ENCODE measurements around the gene FAM200B. TPM values are rescaled to one million over a fixed set of nuclear protein-coding genes. Genes with fewer than 3 reads are reported as not detected.

Gene FAM200B
- total and polyA plus RNA-seq, 4 donors: 11.8 to 45.7 (median 16.9) TPM

GRCh38 chr4:15735536-15735935 lies 53.9 kb downstream of the FAM200B start:
- no peak overlapping the region for H3K27ac ChIP-seq (ENCODE audit: low read depth in 1 of 2, low read length in 2 of 2)
- H3K4me3 ChIP-seq (ENCODE audit: low read depth in 1 of 3, low read length in 3 of 3): no peak overlapping the region
- WGBS: 81% methylated on average over 6 of the region's 6 CpGs
- no peaks in the 10 kb centered on the region for H3K27me3 ChIP-seq (ENCODE audit: control insufficient read depth in 4 of 4, insufficient read depth in 4 of 4, low read length in 3 of 4)
- H3K4me1 ChIP-seq (ENCODE audit: control insufficient read depth in 4 of 4, insufficient read depth in 4 of 4, low read length in 3 of 4): peaks cover 0 to 8% (median 3%) of the 10 kb centered on the region in 4 donors
- H3K9me3 ChIP-seq (ENCODE audit: control insufficient read depth in 4 of 4, low read length in 3 of 4): no peaks in the 10 kb centered on the region
- DNase-seq (ENCODE audit: low spot score): no peak
- TF ChIP-seq CTCF (IDR thresholded peaks at IDR 0.05; ENCODE audit: low read depth, low read length, missing input control): no peak
- TF ChIP-seq ATF3 (IDR thresholded peaks at IDR 0.05): no peak
- no peak for TF ChIP-seq JUND (IDR thresholded peaks at IDR 0.05)
- TF ChIP-seq GABPA (IDR thresholded peaks at IDR 0.05 in 1 of 2, conservative IDR thresholded peaks at IDR 0.05 in 1 of 2): no peak
- TF ChIP-seq HNF4A (conservative IDR thresholded peaks at IDR 0.05): no peak
- no peak for TF ChIP-seq YY1 (IDR thresholded peaks at IDR 0.05)
- TF ChIP-seq REST (IDR thresholded peaks at IDR 0.05): no peak
- TF ChIP-seq RAD21 (IDR thresholded peaks at IDR 0.05): no peak
- no peak for TF ChIP-seq ZBTB33 (IDR thresholded peaks at IDR 0.05)
- TF ChIP-seq NR2F2 (IDR thresholded peaks at IDR 0.05): no peak
- no peak for TF ChIP-seq MAX (IDR thresholded peaks at IDR 0.05)
- no peak for TF ChIP-seq FOXA2 (IDR thresholded peaks at IDR 0.05)
- no peaks in the 10 kb centered on the region for H3K36me3 ChIP-seq (ENCODE audit: control insufficient read depth in 4 of 4, insufficient read depth in 3 of 4, low read depth in 1 of 4, low read length in 3 of 4)
- H3K9ac ChIP-seq (ENCODE audit: low read depth in 1 of 2, low read length in 2 of 2): no peak overlapping the region

GRCh38 chr4:15736514-15737050 lies 55.0 kb downstream of the FAM200B start:
- peaks cover 0 to 14% (median 9%) of the 10 kb centered on the region in 4 donors for H3K4me1 ChIP-seq (ENCODE audit: control insufficient read depth in 4 of 4, insufficient read depth in 4 of 4, low read length in 3 of 4)
- peaks cover 0 to 2% (median under 1%) of the 10 kb centered on the region in 4 donors for H3K9me3 ChIP-seq (ENCODE audit: control insufficient read depth in 4 of 4, low read length in 3 of 4)
- no peak overlapping the region for H3K4me3 ChIP-seq (ENCODE audit: low read depth in 1 of 3, low read length in 3 of 3)
- no peaks in the 10 kb centered on the region for H3K27me3 ChIP-seq (ENCODE audit: control insufficient read depth in 4 of 4, insufficient read depth in 4 of 4, low read length in 3 of 4)
- DNase-seq (ENCODE audit: low spot score): no peak
- 98% methylated on average over 4 of the region's 4 CpGs for WGBS
- no peak overlapping the region for H3K9ac ChIP-seq (ENCODE audit: low read depth in 1 of 2, low read length in 2 of 2)
- no peaks in the 10 kb centered on the region for H3K36me3 ChIP-seq (ENCODE audit: control insufficient read depth in 4 of 4, insufficient read depth in 3 of 4, low read depth in 1 of 4, low read length in 3 of 4)
- H3K27ac ChIP-seq (ENCODE audit: low read depth in 1 of 2, low read length in 2 of 2): no peak overlapping the region
- TF ChIP-seq HNF4A (conservative IDR thresholded peaks at IDR 0.05): no peak
- TF ChIP-seq HNF4G (IDR thresholded peaks at IDR 0.05): no peak
- no peak for TF ChIP-seq FOXA1 (IDR thresholded peaks at IDR 0.05)
- TF ChIP-seq EGR1 (IDR thresholded peaks at IDR 0.05; ENCODE audit: low read depth in 2 of 2): no peak
- no peak for TF ChIP-seq REST (IDR thresholded peaks at IDR 0.05)
- no peak for TF ChIP-seq SP1 (IDR thresholded peaks at IDR 0.05)
- no peak for TF ChIP-seq MAX (IDR thresholded peaks at IDR 0.05)
- no peak for TF ChIP-seq RAD21 (IDR thresholded peaks at IDR 0.05)
- no peak for TF ChIP-seq CTCF (IDR thresholded peaks at IDR 0.05; ENCODE audit: low read depth, low read length, missing input control)
- no peak for TF ChIP-seq YY1 (IDR thresholded peaks at IDR 0.05)
- TF ChIP-seq NR2F2 (IDR thresholded peaks at IDR 0.05): no peak
